SK-N-SH treated with all-trans-retinoic acid at 6 μM for 48 hours (cell line): ENCODE data around the gene MYL3.

Experiments used
- ARNTL ChIP-seq: fragments of 450-650 bp; formaldehyde crosslinking; IDR thresholded peaks from 2 replicates; pipeline ENCODE4 v1.5.0; 2020; ENCODE audit warnings: low read depth, mild to moderate bottlenecking, moderate library complexity, borderline replicate concordance
- BACH2 ChIP-seq: fragments of 250-450 bp; sonication (Bioruptor Pico); IDR thresholded peaks from 2 replicates; pipeline ENCODE4 v1.9.0; 2021; ENCODE audit warnings: mild to moderate bottlenecking, borderline replicate concordance
- CREB5 ChIP-seq: fragments of 250-450 bp; sonication (Bioruptor Pico); IDR thresholded peaks from 2 replicates; pipeline ENCODE4 v1.5.1; 2020; ENCODE audit warnings: low read depth, mild to moderate bottlenecking, moderate library complexity
- GLIS3 ChIP-seq: fragments of 250-450 bp; sonication (Bioruptor Pico); IDR thresholded peaks from 2 replicates; pipeline ENCODE4 v1.5.0; 2020; ENCODE audit warnings: mild to moderate bottlenecking, moderate library complexity
- ZNF565 ChIP-seq: fragments of 450-650 bp; formaldehyde crosslinking; conservative IDR thresholded peaks from 2 replicates; pipeline ENCODE4 v1.5.0; 2020; ENCODE audit warnings: low read depth, mild to moderate bottlenecking, moderate library complexity
- ZNF8 ChIP-seq: fragments of 450-650 bp; formaldehyde crosslinking; IDR thresholded peaks from 2 replicates; pipeline ENCODE4 v1.5.0; 2020; ENCODE audit warnings: mild to moderate bottlenecking, moderate library complexity

- TF ChIP-seq ZNF8 (CRISPR knock-in tag) (no peak), CREB5 (CRISPR knock-in tag) (no peak), BACH2 (CRISPR knock-in tag) (no peak), ZNF565 (CRISPR knock-in tag) (no peak), ARNTL (CRISPR knock-in tag) (no peak), GLIS3 (CRISPR knock-in tag) (no peak)
Observed at GRCh38 chr3:46892285-46893145, 29.3 kb upstream of the MYL3 start.
